ENCODE measurements around the gene CRTC1. TPM values are rescaled to one million over a fixed set of nuclear protein-coding genes. Genes with fewer than 3 reads are reported as not detected.

The CRTC1 gene
- total and polyA plus RNA-seq, 9 of the 15 experiments (the other 6 are each of a cell fraction or from before 2014, with no cell fraction given): 0.25 to 3.8 (median 1.2) TPM; not detected in 2

DNA sequence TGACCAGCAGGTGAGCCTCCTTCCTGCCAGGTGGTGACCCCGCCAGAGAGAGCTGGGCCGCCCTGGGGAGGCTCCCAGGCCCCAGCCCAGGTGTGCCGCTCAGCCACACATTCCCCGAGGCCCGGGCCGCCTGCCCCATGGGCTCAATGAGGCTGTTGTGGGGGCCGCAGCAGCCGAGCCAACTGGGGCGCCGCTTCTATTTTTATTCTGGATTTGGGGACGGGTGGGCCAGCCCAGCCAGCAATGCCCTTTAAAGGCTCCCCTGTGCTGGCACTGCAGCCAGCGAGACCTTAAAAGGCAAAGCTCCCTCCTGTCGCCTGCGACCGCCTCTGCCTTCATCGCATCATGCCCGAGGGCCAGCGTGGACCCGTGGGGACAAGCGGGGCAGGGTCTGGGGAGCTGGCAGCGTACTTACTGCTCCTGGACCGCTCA is 17.7 kb upstream of the CRTC1 start:
- whole genome bisulfite sequencing (ENCODE audit: insufficient coverage, low coverage, missing lambda C conversion rate): 89% methylated on average over 19 of the region's 22 CpGs
- H3K4me3 ChIP-seq: no peak overlapping the region
- in situ Hi-C loops (cut with MboI): no loop called here
- no peak overlapping the region for H3K4me2 ChIP-seq (ENCODE audit: insufficient read depth, low read length)
- FAIRE-seq (no peak), DNase-seq (ENCODE audit: extremely low read depth in 1 of 4, low spot score in 3 of 4) (no peak), ATAC-seq (no peak)
- peaks cover 0 to 22% of the 10 kb centered on the region in 2 experiments; a peak in 1 of 5 replicates for H3K4me1 ChIP-seq (replicated peaks in 1 of 2; ENCODE audit: control insufficient read depth in 2 of 2, insufficient read depth in 2 of 2, low read length in 2 of 2)
- H3K36me3 ChIP-seq (ENCODE audit: control insufficient read depth, insufficient read depth, low read length): peaks cover 20% of the 10 kb centered on the region; the same call in 2 of the 3 replicates
- H2AFZ ChIP-seq (ENCODE audit: low read depth, low read length): no peak overlapping the region
- BruUV-seq (replicated peaks): no TSS peak
- H3K27ac ChIP-seq (ENCODE audit: extremely low read depth, low read depth, low read length): no peak overlapping the region
- ChIA-PET POLR2A (no interaction called here), CTCF (ENCODE audit: low intra/inter-chr PET ratio) (no interaction called here)
- H3K79me2 ChIP-seq (ENCODE audit: control insufficient read depth, insufficient read depth, low read length): no peaks in the 10 kb centered on the region
- peaks cover 7% of the 10 kb centered on the region; the same call in 1 of the 2 replicates for H4K20me1 ChIP-seq (replicated peaks; ENCODE audit: control insufficient read depth, insufficient read depth, low read length)
- no peak for TF ChIP-seq ZNF316 (IDR thresholded peaks at IDR 0.05)
- TF ChIP-seq, protein P1, sequence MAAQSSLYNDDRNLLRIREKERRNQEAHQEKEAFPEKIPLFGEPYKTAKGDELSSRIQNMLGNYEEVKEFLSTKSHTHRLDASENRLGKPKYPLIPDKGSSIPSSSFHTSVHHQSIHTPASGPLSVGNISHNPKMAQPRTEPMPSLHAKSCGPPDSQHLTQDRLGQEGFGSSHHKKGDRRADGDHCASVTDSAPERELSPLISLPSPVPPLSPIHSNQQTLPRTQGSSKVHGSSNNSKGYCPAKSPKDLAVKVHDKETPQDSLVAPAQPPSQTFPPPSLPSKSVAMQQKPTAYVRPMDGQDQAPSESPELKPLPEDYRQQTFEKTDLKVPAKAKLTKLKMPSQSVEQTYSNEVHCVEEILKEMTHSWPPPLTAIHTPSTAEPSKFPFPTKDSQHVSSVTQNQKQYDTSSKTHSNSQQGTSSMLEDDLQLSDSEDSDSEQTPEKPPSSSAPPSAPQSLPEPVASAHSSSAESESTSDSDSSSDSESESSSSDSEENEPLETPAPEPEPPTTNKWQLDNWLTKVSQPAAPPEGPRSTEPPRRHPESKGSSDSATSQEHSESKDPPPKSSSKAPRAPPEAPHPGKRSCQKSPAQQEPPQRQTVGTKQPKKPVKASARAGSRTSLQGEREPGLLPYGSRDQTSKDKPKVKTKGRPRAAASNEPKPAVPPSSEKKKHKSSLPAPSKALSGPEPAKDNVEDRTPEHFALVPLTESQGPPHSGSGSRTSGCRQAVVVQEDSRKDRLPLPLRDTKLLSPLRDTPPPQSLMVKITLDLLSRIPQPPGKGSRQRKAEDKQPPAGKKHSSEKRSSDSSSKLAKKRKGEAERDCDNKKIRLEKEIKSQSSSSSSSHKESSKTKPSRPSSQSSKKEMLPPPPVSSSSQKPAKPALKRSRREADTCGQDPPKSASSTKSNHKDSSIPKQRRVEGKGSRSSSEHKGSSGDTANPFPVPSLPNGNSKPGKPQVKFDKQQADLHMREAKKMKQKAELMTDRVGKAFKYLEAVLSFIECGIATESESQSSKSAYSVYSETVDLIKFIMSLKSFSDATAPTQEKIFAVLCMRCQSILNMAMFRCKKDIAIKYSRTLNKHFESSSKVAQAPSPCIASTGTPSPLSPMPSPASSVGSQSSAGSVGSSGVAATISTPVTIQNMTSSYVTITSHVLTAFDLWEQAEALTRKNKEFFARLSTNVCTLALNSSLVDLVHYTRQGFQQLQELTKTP (IDR thresholded peaks at IDR 0.05; ENCODE audit: low read depth in 1 of 2, partially characterized antibody in 2 of 2): no peak
- H3K9ac ChIP-seq (ENCODE audit: insufficient read depth in 1 of 2, low read depth in 2 of 2, low read length in 2 of 2): no peak overlapping the region; a peak in 1 of 4 replicates
- intact Hi-C loops (cut with micrococcal nuclease): no loop called here
- no peaks in the 10 kb centered on the region for H3K27me3 ChIP-seq (ENCODE audit: control insufficient read depth in 2 of 2, insufficient read depth in 2 of 2, low read length in 2 of 2)
- H3K9me1 ChIP-seq (ENCODE audit: control insufficient read depth, insufficient read depth, low read length): no peaks in the 10 kb centered on the region
- H3K9me3 ChIP-seq (replicated peaks; ENCODE audit: control insufficient read depth, insufficient read depth, low read depth, low read length): no peaks in the 10 kb centered on the region

Data from K562 (cell line).